Right lobe of liver (tissue), 4 donors: ENCODE results near the gene OAF.

Experiments
- POLR2A ChIP-seq: fragments of 450-650 bp; IDR thresholded peaks from one replicate; pipeline ENCODE4 v1.6.1; 2017; ENCODE audit warnings: antibody characterized with exemption, mild to moderate bottlenecking
- TF ChIP-seq, protein P1 (sequence below), 4 donors: fragments of 200-600 bp in 3 of 4; fragments of 450-650 bp in 1 of 4; IDR thresholded peaks; one replicate each; pipeline versions ENCODE4 v1.5.1 to v1.8.0; 2016 to 2022; ENCODE audit warnings: antibody characterized with exemption in 4 of 4, mild to moderate bottlenecking in 2 of 4
- donor health status: DM: no; HTN: no; CAD: no.
- donor health status: DM: no; HTN: no; CAD: no.
- donor health status: DM: no; HTN: yes; CAD: no.

DNA sequence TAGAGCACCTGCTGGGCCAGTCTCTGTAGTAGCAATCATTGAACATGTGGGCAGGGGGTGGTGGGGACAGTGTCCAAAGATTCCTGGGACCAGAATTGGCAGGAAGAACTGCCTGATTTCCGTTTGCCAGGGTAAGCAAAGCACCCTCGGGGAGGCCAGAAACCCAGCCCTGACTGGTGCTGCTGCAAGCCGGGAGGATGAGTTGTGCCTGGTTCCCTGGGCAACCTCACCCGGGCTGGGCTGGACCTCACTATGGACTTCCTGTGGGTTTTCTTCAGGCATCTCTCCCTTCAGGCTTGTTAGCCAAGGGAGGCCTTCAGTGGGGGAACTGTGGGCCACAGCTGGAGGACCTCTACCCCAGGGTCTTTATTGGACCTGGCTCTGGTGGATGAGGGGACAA, 21.1 kb downstream of the OAF start:
- TF ChIP-seq, protein P1, sequence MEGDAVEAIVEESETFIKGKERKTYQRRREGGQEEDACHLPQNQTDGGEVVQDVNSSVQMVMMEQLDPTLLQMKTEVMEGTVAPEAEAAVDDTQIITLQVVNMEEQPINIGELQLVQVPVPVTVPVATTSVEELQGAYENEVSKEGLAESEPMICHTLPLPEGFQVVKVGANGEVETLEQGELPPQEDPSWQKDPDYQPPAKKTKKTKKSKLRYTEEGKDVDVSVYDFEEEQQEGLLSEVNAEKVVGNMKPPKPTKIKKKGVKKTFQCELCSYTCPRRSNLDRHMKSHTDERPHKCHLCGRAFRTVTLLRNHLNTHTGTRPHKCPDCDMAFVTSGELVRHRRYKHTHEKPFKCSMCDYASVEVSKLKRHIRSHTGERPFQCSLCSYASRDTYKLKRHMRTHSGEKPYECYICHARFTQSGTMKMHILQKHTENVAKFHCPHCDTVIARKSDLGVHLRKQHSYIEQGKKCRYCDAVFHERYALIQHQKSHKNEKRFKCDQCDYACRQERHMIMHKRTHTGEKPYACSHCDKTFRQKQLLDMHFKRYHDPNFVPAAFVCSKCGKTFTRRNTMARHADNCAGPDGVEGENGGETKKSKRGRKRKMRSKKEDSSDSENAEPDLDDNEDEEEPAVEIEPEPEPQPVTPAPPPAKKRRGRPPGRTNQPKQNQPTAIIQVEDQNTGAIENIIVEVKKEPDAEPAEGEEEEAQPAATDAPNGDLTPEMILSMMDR (IDR thresholded peaks at IDR 0.05), result no peak
- TF ChIP-seq POLR2A, result no peak
